Measurements from ENCODE around the gene NPM1. TPM values are rescaled to one million over a fixed set of nuclear protein-coding genes. Genes with fewer than 3 reads are reported as not detected.

Gene NPM1
- total RNA-seq, 5 donors from 2014 or later (not counting 1 experiment from before 2014, with no cell fraction given): 940 to 1,150 (median 989) TPM

GRCh38 chr5:171421331-171422262 lies 33.9 kb downstream of the NPM1 start:
- Histone ChIP-seq H3K36me3 (ENCODE audit: control insufficient read depth in 2 of 2, extremely low read depth in 1 of 2, insufficient read depth in 1 of 2, low read length in 1 of 2) (no peaks in the 10 kb centered on the region), H3K9me3 (no peaks in the 10 kb centered on the region), H3K4me3 (ENCODE audit: control insufficient read depth in 1 of 2, extremely low read depth in 1 of 2, low read length in 1 of 2) (no peak overlapping the region), H3K4me1 (ENCODE audit: control insufficient read depth in 1 of 2, extremely low read depth in 1 of 2, insufficient read depth in 2 of 2, low read length in 2 of 2) (peaks cover 3 to 22% of the 10 kb centered on the region in 2 experiments), H3K27me3 (replicated peaks in 1 of 2; ENCODE audit: control insufficient read depth in 2 of 2, extremely low read depth in 1 of 2, insufficient read depth in 2 of 2, low read length in 1 of 2) (peaks cover 3 to 42% of the 10 kb centered on the region in 2 experiments), H3K27ac (ENCODE audit: low read length) (no peak overlapping the region)
- Mint-ChIP-seq H3K9me3 (no peaks in the 10 kb centered on the region), H3K27ac (no peak overlapping the region), H3K36me3 (no peaks in the 10 kb centered on the region), H3K27me3 (peaks cover 15 to 29% of the 10 kb centered on the region in 2 donors), H3K4me3 (peak overlapping the region in 2 of 3 donors; percentile 21 to 80), H3K4me1 (peaks cover 13 to 19% (median 19%) of the 10 kb centered on the region in 3 donors)
- POLR2A ChIA-PET: no interaction called here
- WGBS (ENCODE audit: insufficient coverage): 86% methylated on average over 10 of the region's 16 CpGs
- CTCF ChIA-PET: no interaction called here
- no peak for ATAC-seq (replicated peaks in 1 of 4)
- DNase-seq: peak in 1 of 35 experiments; percentile 19

- no peak for ATAC-seq (replicated peaks in 1 of 4)
- no peak overlapping the region for H3K4me3 Mint-ChIP-seq
- CTCF ChIA-PET: no interaction called here
- 100% methylated on average over 1 of the region's 2 CpGs for WGBS (ENCODE audit: insufficient coverage)
- no peaks in the 10 kb centered on the region for H3K9me3 Mint-ChIP-seq
- H3K4me1 ChIP-seq (ENCODE audit: control insufficient read depth in 1 of 2, extremely low read depth in 1 of 2, insufficient read depth in 2 of 2, low read length in 2 of 2): peaks cover 3 to 22% of the 10 kb centered on the region in 2 experiments
- peak in 1 of 35 experiments; percentile 4 for DNase-seq
- H3K27me3 Mint-ChIP-seq: peaks cover 15 to 29% of the 10 kb centered on the region in 2 donors
- no peaks in the 10 kb centered on the region for H3K36me3 ChIP-seq (ENCODE audit: control insufficient read depth in 2 of 2, extremely low read depth in 1 of 2, insufficient read depth in 1 of 2, low read length in 1 of 2)
- POLR2A ChIA-PET: interaction anchor here in 1 of 2 donors (0.6 kb wide), 2 partner anchors 42 to 43 kb away, joined by 3 to 4 read pairs; no protein-coding TSS in a partner anchor
- no peak overlapping the region for H3K27ac ChIP-seq (ENCODE audit: low read length)
- no peak overlapping the region for H3K27ac Mint-ChIP-seq
- no peak overlapping the region for H3K4me3 ChIP-seq (ENCODE audit: control insufficient read depth in 1 of 2, extremely low read depth in 1 of 2, low read length in 1 of 2)
- H3K4me1 Mint-ChIP-seq: peaks cover 13 to 19% (median 19%) of the 10 kb centered on the region in 3 donors
- H3K27me3 ChIP-seq (replicated peaks in 1 of 2; ENCODE audit: control insufficient read depth in 2 of 2, extremely low read depth in 1 of 2, insufficient read depth in 2 of 2, low read length in 1 of 2): peaks cover 3 to 42% of the 10 kb centered on the region in 2 experiments
- H3K9me3 ChIP-seq: no peaks in the 10 kb centered on the region
- no peaks in the 10 kb centered on the region for H3K36me3 Mint-ChIP-seq
Observed at GRCh38 chr5:171422495-171422894, 34.8 kb downstream of the NPM1 start.

DNA sequence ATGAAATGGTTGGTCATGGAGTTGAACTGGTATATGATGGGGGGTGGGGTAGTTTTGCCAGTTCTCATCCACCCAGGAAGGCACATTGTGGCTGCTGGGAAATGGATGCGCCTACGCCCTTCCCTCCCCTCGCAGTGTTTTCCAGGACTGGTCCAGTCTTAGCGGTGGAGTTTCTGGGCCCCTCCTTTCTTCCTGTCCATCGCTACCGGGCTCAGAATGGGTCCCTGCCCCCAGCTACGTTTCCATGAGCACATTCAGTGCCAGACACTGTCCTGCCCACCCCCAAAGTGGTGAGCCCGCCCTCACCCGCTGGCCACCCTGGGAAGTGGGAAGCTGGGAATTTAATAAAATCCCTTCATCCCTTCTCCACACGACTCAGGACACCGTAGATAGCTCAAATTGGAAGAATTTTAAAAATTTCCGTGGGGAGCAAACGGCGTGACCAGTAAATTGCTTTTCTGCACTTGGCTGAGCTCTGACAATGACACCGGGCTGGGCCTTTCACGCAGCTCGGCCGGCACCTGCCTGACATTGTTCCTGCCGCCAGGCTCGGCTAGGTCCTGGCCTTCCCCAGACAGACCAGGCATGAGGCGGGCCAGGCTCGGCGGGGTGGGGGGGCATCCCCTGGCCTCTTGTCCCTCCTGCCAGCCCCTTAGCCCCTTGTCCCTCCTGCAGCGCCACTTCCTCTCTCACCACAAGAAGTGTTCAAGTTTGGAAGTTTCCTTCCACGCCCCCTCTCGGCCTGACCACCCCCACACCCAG lies 35.4 kb downstream of the NPM1 start:
- Histone ChIP-seq H3K4me3 (ENCODE audit: control insufficient read depth in 1 of 2, extremely low read depth in 1 of 2, low read length in 1 of 2) (no peak overlapping the region), H3K27ac (ENCODE audit: low read length) (no peak overlapping the region), H3K9me3 (no peaks in the 10 kb centered on the region), H3K27me3 (replicated peaks in 1 of 2; ENCODE audit: control insufficient read depth in 2 of 2, extremely low read depth in 1 of 2, insufficient read depth in 2 of 2, low read length in 1 of 2) (peaks cover 3 to 46% of the 10 kb centered on the region in 2 experiments), H3K36me3 (ENCODE audit: control insufficient read depth in 2 of 2, extremely low read depth in 1 of 2, insufficient read depth in 1 of 2, low read length in 1 of 2) (no peaks in the 10 kb centered on the region), H3K4me1 (ENCODE audit: control insufficient read depth in 1 of 2, extremely low read depth in 1 of 2, insufficient read depth in 2 of 2, low read length in 2 of 2) (peaks cover 3 to 22% of the 10 kb centered on the region in 2 experiments)
- Mint-ChIP-seq H3K4me3 (no peak overlapping the region), H3K9me3 (no peaks in the 10 kb centered on the region), H3K27me3 (peaks cover 15 to 29% of the 10 kb centered on the region in 2 donors), H3K36me3 (no peaks in the 10 kb centered on the region), H3K27ac (no peak overlapping the region), H3K4me1 (peaks cover 13 to 19% (median 19%) of the 10 kb centered on the region in 3 donors)
- ChIA-PET POLR2A (interaction anchor here in 1 of 2 donors (0.6 to 0.7 kb wide), 3 partner anchors 42 to 750 kb away, joined by 3 to 6 read pairs (median 4); no protein-coding TSS in a partner anchor), CTCF (no interaction called here)
- 89% methylated on average over 19 of the region's 26 CpGs for WGBS (ENCODE audit: insufficient coverage)
- DNase-seq: peak in 1 of 35 experiments; percentile 23
- no peak for ATAC-seq (replicated peaks in 1 of 4)

DNA sequence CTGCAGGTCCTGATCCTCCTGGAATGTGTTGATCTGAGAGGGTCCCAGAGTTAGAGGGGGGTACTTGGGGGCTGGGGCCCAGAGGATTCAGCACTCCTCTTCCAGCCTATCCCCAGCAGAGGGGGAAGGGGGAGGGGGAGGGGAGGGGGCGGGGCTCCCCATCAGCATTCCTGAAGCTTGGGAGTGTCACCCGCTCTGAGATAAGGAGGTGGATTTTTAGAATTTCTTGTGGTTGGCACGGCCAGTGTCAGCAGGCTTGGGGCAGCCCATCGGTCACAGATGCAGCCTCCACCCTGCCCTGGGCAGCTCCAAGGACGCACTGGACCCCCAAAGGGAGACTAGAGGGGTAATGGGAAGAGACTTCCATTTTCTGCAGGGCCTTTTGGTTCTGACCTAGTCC lies 37.1 kb downstream of the NPM1 start:
- no peaks in the 10 kb centered on the region for H3K9me3 ChIP-seq

GRCh38 chr5:171425596-171426244 lies 38.1 kb downstream of the NPM1 start:
- no peak overlapping the region for H3K27ac ChIP-seq (ENCODE audit: low read length)
- DNase-seq (peak in 1 of 35 experiments; percentile 9), ATAC-seq (replicated peaks in 1 of 4) (no peak)
- H3K4me1 ChIP-seq (ENCODE audit: control insufficient read depth in 1 of 2, extremely low read depth in 1 of 2, insufficient read depth in 2 of 2, low read length in 2 of 2): peaks cover 0 to 5% of the 10 kb centered on the region in 2 experiments
- H3K9me3 Mint-ChIP-seq: no peaks in the 10 kb centered on the region
- H3K27ac Mint-ChIP-seq: no peak overlapping the region
- peaks cover 3 to 37% of the 10 kb centered on the region in 2 experiments for H3K27me3 ChIP-seq (replicated peaks in 1 of 2; ENCODE audit: control insufficient read depth in 2 of 2, extremely low read depth in 1 of 2, insufficient read depth in 2 of 2, low read length in 1 of 2)
- CTCF ChIA-PET: no interaction called here
- H3K4me3 ChIP-seq (ENCODE audit: control insufficient read depth in 1 of 2, extremely low read depth in 1 of 2, low read length in 1 of 2): no peak overlapping the region
- H3K4me3 Mint-ChIP-seq: no peak overlapping the region
- peaks cover 13 to 24% of the 10 kb centered on the region in 2 donors for H3K27me3 Mint-ChIP-seq
- WGBS (ENCODE audit: insufficient coverage): 91% methylated on average over 7 of the region's 14 CpGs
- POLR2A ChIA-PET: no interaction called here
- no peaks in the 10 kb centered on the region for H3K9me3 ChIP-seq
- H3K36me3 ChIP-seq (ENCODE audit: control insufficient read depth in 2 of 2, extremely low read depth in 1 of 2, insufficient read depth in 1 of 2, low read length in 1 of 2): no peaks in the 10 kb centered on the region
- H3K4me1 Mint-ChIP-seq: peaks cover 4 to 6% (median 6%) of the 10 kb centered on the region in 3 donors
- H3K36me3 Mint-ChIP-seq: no peaks in the 10 kb centered on the region

More for the DNA sequence above, 37.1 kb downstream of the NPM1 start:
- peaks cover 15 to 28% of the 10 kb centered on the region in 2 donors for H3K27me3 Mint-ChIP-seq
- no peak overlapping the region for H3K4me3 Mint-ChIP-seq
- Histone ChIP-seq H3K36me3 (ENCODE audit: control insufficient read depth in 2 of 2, extremely low read depth in 1 of 2, insufficient read depth in 1 of 2, low read length in 1 of 2) (no peaks in the 10 kb centered on the region), H3K27ac (ENCODE audit: low read length) (no peak overlapping the region), H3K27me3 (replicated peaks in 1 of 2; ENCODE audit: control insufficient read depth in 2 of 2, extremely low read depth in 1 of 2, insufficient read depth in 2 of 2, low read length in 1 of 2) (peaks cover 3 to 43% of the 10 kb centered on the region in 2 experiments), H3K4me3 (ENCODE audit: control insufficient read depth in 1 of 2, extremely low read depth in 1 of 2, low read length in 1 of 2) (no peak overlapping the region), H3K4me1 (ENCODE audit: control insufficient read depth in 1 of 2, extremely low read depth in 1 of 2, insufficient read depth in 2 of 2, low read length in 2 of 2) (peaks cover 0 to 12% of the 10 kb centered on the region in 2 experiments)
- POLR2A ChIA-PET: no interaction called here
- CTCF ChIA-PET: no interaction called here
- 77% methylated on average over 3 of the region's 5 CpGs for WGBS (ENCODE audit: insufficient coverage)
- no peaks in the 10 kb centered on the region for H3K36me3 Mint-ChIP-seq
- ATAC-seq (replicated peaks in 1 of 4) (no peak), DNase-seq (peak in 1 of 35 experiments; percentile 2)
- no peaks in the 10 kb centered on the region for H3K9me3 Mint-ChIP-seq
- H3K4me1 Mint-ChIP-seq: peaks cover 8 to 13% (median 10%) of the 10 kb centered on the region in 3 donors
- no peak overlapping the region for H3K27ac Mint-ChIP-seq

DNA sequence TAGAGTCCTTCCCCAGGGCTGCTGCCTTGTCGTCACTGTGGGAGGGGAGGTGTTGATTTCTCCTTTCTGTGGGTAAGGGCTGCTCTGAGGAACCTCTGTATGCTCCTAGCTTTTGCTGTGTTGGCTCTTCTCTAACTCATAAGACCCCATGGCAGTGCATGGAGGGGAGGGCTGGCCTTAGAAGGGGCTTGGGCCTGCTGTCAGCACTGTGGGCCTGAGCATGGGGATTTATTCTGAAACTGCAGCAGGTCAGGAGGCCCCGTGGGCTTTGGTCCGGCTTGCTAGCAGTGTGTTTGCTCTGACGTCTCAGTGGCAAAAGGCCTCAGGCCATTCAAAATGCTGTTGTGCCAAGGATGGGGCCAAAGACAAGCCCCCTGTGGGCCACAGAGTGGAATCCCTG lies 38.6 kb downstream of the NPM1 start:
- ATAC-seq (replicated peaks in 1 of 4): no peak
- H3K9me3 ChIP-seq: no peaks in the 10 kb centered on the region
- Mint-ChIP-seq H3K27me3 (peaks cover 8 to 19% of the 10 kb centered on the region in 2 donors), H3K36me3 (no peaks in the 10 kb centered on the region), H3K4me1 (peaks cover 0 to under 1% (median under 1%) of the 10 kb centered on the region in 3 donors), H3K27ac (no peak overlapping the region), H3K4me3 (no peak overlapping the region), H3K9me3 (no peaks in the 10 kb centered on the region)
- 85% methylated on average over 3 of the region's 4 CpGs for WGBS (ENCODE audit: insufficient coverage)
- ChIA-PET POLR2A (no interaction called here), CTCF (no interaction called here)
- H3K27ac ChIP-seq (ENCODE audit: low read length): no peak overlapping the region
- peaks cover 3 to 31% of the 10 kb centered on the region in 2 experiments for H3K27me3 ChIP-seq (replicated peaks in 1 of 2; ENCODE audit: control insufficient read depth in 2 of 2, extremely low read depth in 1 of 2, insufficient read depth in 2 of 2, low read length in 1 of 2)
- H3K4me1 ChIP-seq (ENCODE audit: control insufficient read depth in 1 of 2, extremely low read depth in 1 of 2, insufficient read depth in 2 of 2, low read length in 2 of 2): no peaks in the 10 kb centered on the region
- H3K36me3 ChIP-seq (ENCODE audit: control insufficient read depth in 2 of 2, extremely low read depth in 1 of 2, insufficient read depth in 1 of 2, low read length in 1 of 2): no peaks in the 10 kb centered on the region
- peak in 1 of 35 experiments; percentile 15 for DNase-seq
- no peak overlapping the region for H3K4me3 ChIP-seq (ENCODE audit: control insufficient read depth in 1 of 2, extremely low read depth in 1 of 2, low read length in 1 of 2)
